ENCODE measurements around the gene KLHDC3.

KLHDC3 gene

GRCh38 chr6:43013843-43014433 lies at the start of gene KLHDC3, which contains the start of gene MEA1:
KLHDC3 (plus strand) TSS chr6:43014249; CDS start chr6:43017193, 2,944 bp downstream.
MEA1 (minus strand) TSS chr6:43013946; CDS start chr6:43013813, 133 bp downstream.
- peak; percentile 99 to 100 for DNase-seq

GRCh38 chr6:42966571-42966970 lies 47.5 kb upstream of the KLHDC3 start:
- no peak for DNase-seq

GRCh38 chr6:42967228-42967627 lies 46.8 kb upstream of the KLHDC3 start:
- no peak for DNase-seq

- no peak for DNase-seq
Observed at GRCh38 chr6:42968126-42968701, 45.8 kb upstream of the KLHDC3 start.

GRCh38 chr6:42968783-42969182 lies 45.3 kb upstream of the KLHDC3 start:
- no peak for DNase-seq

- no peak for DNase-seq
Observed at GRCh38 chr6:42969431-42969830, 44.6 kb upstream of the KLHDC3 start.

- no peak for DNase-seq
Observed at GRCh38 chr6:42969934-42970333, 44.1 kb upstream of the KLHDC3 start.

- peak in 1 of 2 experiments; percentile 27 for DNase-seq
Observed at GRCh38 chr6:42970871-42971612, 43.0 kb upstream of the KLHDC3 start.

GRCh38 chr6:42971746-42972327 lies 42.2 kb upstream of the KLHDC3 start:
- no peak for DNase-seq

GRCh38 chr6:42973926-42974325 lies 40.1 kb upstream of the KLHDC3 start:
- no peak for DNase-seq

- DNase-seq: no peak
Observed at GRCh38 chr6:42974919-42975505, 39.0 kb upstream of the KLHDC3 start.

GRCh38 chr6:42978487-42978838 lies 35.6 kb upstream of the KLHDC3 start:
- peak in 1 of 2 experiments; percentile 53 for DNase-seq

GRCh38 chr6:42978839-42979522 lies 35.1 kb upstream of the KLHDC3 start, which contains the start of gene PEX6:
PEX6 (minus strand) TSS chr6:42979181; CDS start chr6:42979150, 31 bp downstream.
- DNase-seq: peak; percentile 95 to 96

- no peak for DNase-seq
Observed at GRCh38 chr6:42979523-42980177, 34.4 kb upstream of the KLHDC3 start.

- no peak for DNase-seq
Observed at GRCh38 chr6:42981836-42982235, 32.2 kb upstream of the KLHDC3 start.

- peak; percentile 98 for DNase-seq
Observed at GRCh38 chr6:42984001-42984923, 29.8 kb upstream of the KLHDC3 start, which contains the start of gene PPP2R5D. PPP2R5D (plus strand) TSS chr6:42984570; CDS start chr6:42984678, 108 bp downstream.

- peak; percentile 51 for DNase-seq
Observed at GRCh38 chr6:42984924-42985475, 29.0 kb upstream of the KLHDC3 start.

- DNase-seq: no peak
Observed at GRCh38 chr6:42987533-42988451, 26.3 kb upstream of the KLHDC3 start.

- DNase-seq: no peak
Observed at GRCh38 chr6:42988486-42989020, 25.5 kb upstream of the KLHDC3 start.

Data from activated T-cell treated with anti-CD3 and anti-CD28 coated beads, Interleukin-2, amount 50 U/mL, for 48 hours (primary cell).